Measurements from ENCODE around the gene KRTAP17-1. TPM values are rescaled to one million over a fixed set of nuclear protein-coding genes. Genes with fewer than 3 reads are reported as not detected.

Gene KRTAP17-1
- total and polyA plus RNA-seq, 2 of the 4 experiments (the other 2 are of a cell fraction), result not detected

DNA sequence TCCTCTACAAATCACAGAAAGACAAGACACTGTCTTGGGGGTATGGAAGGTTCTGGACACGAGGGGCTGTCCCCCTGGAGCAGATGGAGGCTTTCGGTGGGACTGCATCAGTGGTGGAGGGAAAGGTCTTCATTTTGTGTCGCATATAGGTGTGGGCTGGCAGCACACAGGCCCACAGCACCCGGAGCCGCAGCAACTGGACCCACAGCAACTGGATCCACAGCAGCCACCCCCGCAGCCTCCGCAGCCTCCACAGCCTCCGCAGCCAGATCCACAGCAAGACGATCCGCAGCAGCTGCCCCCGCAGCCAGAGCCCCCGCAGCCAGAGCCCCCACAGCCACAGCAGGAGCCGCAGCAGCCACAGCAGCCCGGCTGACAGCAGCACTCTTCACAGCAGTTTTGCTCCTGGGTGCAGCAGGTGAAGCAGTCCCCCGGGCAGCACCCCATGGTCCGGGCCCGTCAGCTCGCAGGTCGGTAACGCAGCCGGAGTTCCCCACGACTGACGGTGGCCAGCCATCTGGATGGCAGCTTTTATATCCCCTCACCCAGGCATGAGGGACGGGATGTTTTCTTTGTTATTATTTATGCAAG, at the start of gene KRTAP17-1 (continued):
- TF ChIP-seq CEBPB (IDR thresholded peaks at IDR 0.05; ENCODE audit: low read depth, low read length), result no peak

DNA sequence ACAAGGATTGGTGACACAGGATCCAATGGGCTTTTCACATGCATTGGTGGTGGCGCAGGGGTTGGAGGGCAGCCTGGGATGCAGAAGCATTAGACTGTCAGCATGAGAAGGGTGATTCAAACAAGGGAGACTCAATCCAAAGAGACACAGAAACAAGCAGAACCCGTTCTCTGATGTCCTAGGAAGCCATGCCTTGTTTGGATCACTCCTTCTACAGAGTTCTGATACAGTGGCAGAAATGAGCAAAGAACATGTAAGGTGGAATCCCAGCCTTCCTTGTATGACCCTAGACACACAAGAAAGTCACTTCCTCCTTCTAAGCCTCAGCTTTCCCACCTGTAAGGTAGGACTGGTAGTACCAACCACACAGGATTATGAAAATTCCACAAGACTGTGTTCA, 48.4 kb upstream of the KRTAP17-1 start:
- no peaks in the 10 kb centered on the region for H3K9me3 ChIP-seq (ENCODE audit: control insufficient read depth, insufficient read depth, low read length)

More for the DNA sequence above, 48.4 kb upstream of the KRTAP17-1 start:
- Histone ChIP-seq H3K27me3 (ENCODE audit: control insufficient read depth, insufficient read depth, low read length) (no peaks in the 10 kb centered on the region), H4K91ac (ENCODE audit: insufficient read depth, low read depth, low read length) (peak overlapping the region; percentile 5; the same call in 1 of the 2 replicates), H2BK120ac (ENCODE audit: low read depth, low read length) (no peak overlapping the region), H3K79me1 (ENCODE audit: low read depth in 1 of 2, low read length in 2 of 2) (no peaks in the 10 kb centered on the region), H2AFZ (replicated peaks; ENCODE audit: low read length, poor library complexity) (no peak overlapping the region), H2BK15ac (ENCODE audit: low read depth, low read length) (no peak overlapping the region; the same call in 1 of the 3 replicates), H3K4ac (ENCODE audit: low read depth, low read length) (no peak overlapping the region), H3K23ac (ENCODE audit: low read depth, low read length) (no peak overlapping the region), H3K27ac (ENCODE audit: insufficient read depth, low read length) (no peak overlapping the region), H4K8ac (ENCODE audit: low read depth in 2 of 2, low read length in 2 of 2) (no peak overlapping the region), H3K4me2 (ENCODE audit: low read depth, low read length) (no peak overlapping the region), H3K18ac (ENCODE audit: low read depth, low read length) (no peak overlapping the region), H3K36me3 (ENCODE audit: control insufficient read depth, insufficient read depth, low read length) (no peaks in the 10 kb centered on the region), H4K20me1 (ENCODE audit: insufficient read depth, low read length) (no peaks in the 10 kb centered on the region), H2BK20ac (ENCODE audit: low read depth, low read length) (peak overlapping the region; percentile 47; the same call in 1 of the 2 replicates), H4K5ac (ENCODE audit: low read depth, low read length) (no peak overlapping the region), H3K4me3 (ENCODE audit: insufficient read depth, low read depth, low read length) (no peak overlapping the region), H2AK5ac (ENCODE audit: low read depth, low read length) (peak overlapping the region; percentile 40; the same call in 1 of the 2 replicates), H3K9ac (ENCODE audit: low read depth, low read length) (no peak overlapping the region), H3K14ac (replicated peaks; ENCODE audit: low read depth, low read length) (no peak overlapping the region), H3K9me1 (ENCODE audit: insufficient read depth, low read length) (peaks cover 4% of the 10 kb centered on the region), H2BK5ac (ENCODE audit: low read depth, low read length, poor library complexity, severe bottlenecking) (no peak overlapping the region), H2AK9ac (replicated peaks; ENCODE audit: low read depth, low read length, poor library complexity) (no peak overlapping the region), H3K4me1 (ENCODE audit: control insufficient read depth, insufficient read depth, low read length) (peaks cover 10% of the 10 kb centered on the region; the same call in 1 of the 2 replicates), H3K56ac (ENCODE audit: extremely low read depth, insufficient read depth, low read length) (no peak overlapping the region)
- dilution Hi-C loops (cut with HindIII; ENCODE audit: low sequenced_read_pairs, unreplicated experiment), result no loop called here
- ATAC-seq (ENCODE audit: low read depth) (no peak), DNase-seq (no peak)
- ChIA-PET CTCF (no interaction called here), POLR2A (ENCODE audit: unreplicated experiment) (no interaction called here)
- no TSS peak for BruUV-seq (replicated peaks)
- in situ Hi-C loops (cut with MboI; ENCODE audit: low sequenced_read_pairs), result no loop called here
- TF ChIP-seq, protein P1, sequence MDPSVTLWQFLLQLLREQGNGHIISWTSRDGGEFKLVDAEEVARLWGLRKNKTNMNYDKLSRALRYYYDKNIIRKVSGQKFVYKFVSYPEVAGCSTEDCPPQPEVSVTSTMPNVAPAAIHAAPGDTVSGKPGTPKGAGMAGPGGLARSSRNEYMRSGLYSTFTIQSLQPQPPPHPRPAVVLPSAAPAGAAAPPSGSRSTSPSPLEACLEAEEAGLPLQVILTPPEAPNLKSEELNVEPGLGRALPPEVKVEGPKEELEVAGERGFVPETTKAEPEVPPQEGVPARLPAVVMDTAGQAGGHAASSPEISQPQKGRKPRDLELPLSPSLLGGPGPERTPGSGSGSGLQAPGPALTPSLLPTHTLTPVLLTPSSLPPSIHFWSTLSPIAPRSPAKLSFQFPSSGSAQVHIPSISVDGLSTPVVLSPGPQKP (IDR thresholded peaks at IDR 0.05; ENCODE audit: borderline replicate concordance, low read depth, low read length), result no peak
- TF ChIP-seq SMC3 (IDR thresholded peaks at IDR 0.05; ENCODE audit: low read depth, low read length) (no peak), MAZ (IDR thresholded peaks at IDR 0.05; ENCODE audit: borderline replicate concordance, low read depth, low read length) (no peak), FOS (IDR thresholded peaks at IDR 0.05; ENCODE audit: low read depth, low read length) (no peak)
- TF ChIP-seq, protein P2, sequence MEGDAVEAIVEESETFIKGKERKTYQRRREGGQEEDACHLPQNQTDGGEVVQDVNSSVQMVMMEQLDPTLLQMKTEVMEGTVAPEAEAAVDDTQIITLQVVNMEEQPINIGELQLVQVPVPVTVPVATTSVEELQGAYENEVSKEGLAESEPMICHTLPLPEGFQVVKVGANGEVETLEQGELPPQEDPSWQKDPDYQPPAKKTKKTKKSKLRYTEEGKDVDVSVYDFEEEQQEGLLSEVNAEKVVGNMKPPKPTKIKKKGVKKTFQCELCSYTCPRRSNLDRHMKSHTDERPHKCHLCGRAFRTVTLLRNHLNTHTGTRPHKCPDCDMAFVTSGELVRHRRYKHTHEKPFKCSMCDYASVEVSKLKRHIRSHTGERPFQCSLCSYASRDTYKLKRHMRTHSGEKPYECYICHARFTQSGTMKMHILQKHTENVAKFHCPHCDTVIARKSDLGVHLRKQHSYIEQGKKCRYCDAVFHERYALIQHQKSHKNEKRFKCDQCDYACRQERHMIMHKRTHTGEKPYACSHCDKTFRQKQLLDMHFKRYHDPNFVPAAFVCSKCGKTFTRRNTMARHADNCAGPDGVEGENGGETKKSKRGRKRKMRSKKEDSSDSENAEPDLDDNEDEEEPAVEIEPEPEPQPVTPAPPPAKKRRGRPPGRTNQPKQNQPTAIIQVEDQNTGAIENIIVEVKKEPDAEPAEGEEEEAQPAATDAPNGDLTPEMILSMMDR (conservative IDR thresholded peaks at IDR 0.05; ENCODE audit: low read depth, low read length), result no peak
- intact Hi-C loops (cut with micrococcal nuclease), result no loop called here
- 67% methylated on average over 1 of the region's 2 CpGs; no CpG with 5 or more reads in 1 of the 2 experiments for WGBS, 2 experiments (ENCODE audit: extremely low coverage in 2 of 2, insufficient read length in 1 of 2)
